A673 (cell line): ENCODE measurements around the gene FCN1.

Experiments
- EZH2 ChIP-seq: fragments of 200-600 bp; sonication (generic); IDR thresholded peaks from 2 replicates; pipeline ENCODE4 v1.6.1; 2017; ENCODE audit warnings: borderline replicate concordance, low read depth, mild to moderate bottlenecking, mixed read lengths, antibody characterized with exemption, low read length; ENCODE audit not compliant: poor library complexity, severe bottlenecking
- TF ChIP-seq, protein P1 (sequence below): fragments of 300-800, 200-600 bp; sonication (generic); conservative IDR thresholded peaks from 2 replicates; pipeline ENCODE4 v1.5.1; 2017; ENCODE audit warnings: low read depth, mild to moderate bottlenecking, antibody characterized with exemption, low read length, moderate library complexity, mixed read lengths

DNA sequence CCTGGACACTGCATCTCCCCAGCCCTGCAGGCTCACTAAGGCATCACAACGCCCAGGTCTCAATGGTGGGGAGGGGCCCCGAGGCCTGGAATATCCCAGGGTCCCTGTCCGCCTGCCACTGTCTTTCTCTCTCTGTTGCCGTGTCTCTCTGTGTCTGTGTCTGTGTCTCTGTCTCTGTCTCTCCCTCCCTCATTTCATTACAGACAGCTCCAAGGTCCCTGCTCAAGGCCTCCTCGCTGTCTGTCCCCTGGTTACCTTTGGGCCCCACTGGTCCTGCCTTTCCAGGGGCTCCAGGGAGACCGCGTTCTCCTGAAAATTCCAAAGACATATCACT lies 3.2 kb downstream of the FCN1 start:
- TF ChIP-seq, protein P1, sequence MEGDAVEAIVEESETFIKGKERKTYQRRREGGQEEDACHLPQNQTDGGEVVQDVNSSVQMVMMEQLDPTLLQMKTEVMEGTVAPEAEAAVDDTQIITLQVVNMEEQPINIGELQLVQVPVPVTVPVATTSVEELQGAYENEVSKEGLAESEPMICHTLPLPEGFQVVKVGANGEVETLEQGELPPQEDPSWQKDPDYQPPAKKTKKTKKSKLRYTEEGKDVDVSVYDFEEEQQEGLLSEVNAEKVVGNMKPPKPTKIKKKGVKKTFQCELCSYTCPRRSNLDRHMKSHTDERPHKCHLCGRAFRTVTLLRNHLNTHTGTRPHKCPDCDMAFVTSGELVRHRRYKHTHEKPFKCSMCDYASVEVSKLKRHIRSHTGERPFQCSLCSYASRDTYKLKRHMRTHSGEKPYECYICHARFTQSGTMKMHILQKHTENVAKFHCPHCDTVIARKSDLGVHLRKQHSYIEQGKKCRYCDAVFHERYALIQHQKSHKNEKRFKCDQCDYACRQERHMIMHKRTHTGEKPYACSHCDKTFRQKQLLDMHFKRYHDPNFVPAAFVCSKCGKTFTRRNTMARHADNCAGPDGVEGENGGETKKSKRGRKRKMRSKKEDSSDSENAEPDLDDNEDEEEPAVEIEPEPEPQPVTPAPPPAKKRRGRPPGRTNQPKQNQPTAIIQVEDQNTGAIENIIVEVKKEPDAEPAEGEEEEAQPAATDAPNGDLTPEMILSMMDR = no peak
- TF ChIP-seq EZH2 = no peak
